Activated CD8-positive, alpha-beta T cell treated with anti-CD3 and anti-CD28 coated beads for 36 hours (primary cell): Measurements from ENCODE around the gene OCA2. TPM values are rescaled to one million over a fixed set of nuclear protein-coding genes. Genes with fewer than 3 reads are reported as not detected.

Experiments
- ATAC-seq: fragments of 200-7000 bp; cut with Tn5 transposase; one replicate; pipeline ENCODE4 v1.10.0; 2021; ENCODE audit warnings: mild to moderate bottlenecking, moderate library complexity
- CTCF ChIA-PET: fragments of 350-600 bp; sonication (Branson Sonifier 250); formaldehyde crosslinking; loops from one replicate; lab custom pipeline; 2021; ENCODE audit warnings: antibody characterized with exemption; lab: Charles Lee
- POLR2A ChIA-PET: fragments of 350-600 bp; sonication (Branson Sonifier 250); formaldehyde crosslinking; loops from one replicate; lab custom pipeline; 2021; ENCODE audit warnings: antibody characterized with exemption; lab: Charles Lee
- DNase-seq: peaks from one replicate; pipeline ENCODE4 v3.0.0-alpha.2; 2020
- H3K27ac Mint-ChIP-seq: one replicate; pipeline ENCODE4 v1.8.0; 2021; ENCODE audit warnings: mild to moderate bottlenecking, mixed read lengths
- H3K27me3 Mint-ChIP-seq: one replicate; pipeline ENCODE4 v1.8.0; 2021; ENCODE audit warnings: mixed read lengths
- H3K36me3 Mint-ChIP-seq: one replicate; pipeline ENCODE4 v1.8.0; 2021; ENCODE audit warnings: low read depth, mixed read lengths
- H3K4me1 Mint-ChIP-seq: one replicate; pipeline ENCODE4 v1.8.0; 2021; ENCODE audit warnings: low read depth, mixed read lengths
- H3K4me3 Mint-ChIP-seq: one replicate; pipeline ENCODE4 v1.8.0; 2021; ENCODE audit warnings: mild to moderate bottlenecking, moderate library complexity, mixed read lengths
- H3K9me3 Mint-ChIP-seq: one replicate; pipeline ENCODE4 v1.8.0; 2021; ENCODE audit warnings: mixed read lengths
- intact Hi-C: fragments of 100-400 bp; cut with micrococcal nuclease; formaldehyde crosslinking; loops from one replicate; pipeline ENCODE4 v1.10.0; 2022
- total RNA-seq, 2 experiments: library from RNA; stranded (reverse); gene quantifications; one replicate each; pipeline ENCODE4 v1.2.3, GENCODE V29; 2021
- TF ChIP-seq, protein P1 (sequence below): fragments of 200-600 bp; IDR thresholded peaks from one replicate; pipeline ENCODE4 v1.8.0; 2022; ENCODE audit warnings: antibody characterized with exemption, mild to moderate bottlenecking

OCA2 gene
- total RNA-seq, 2 experiments from 2014 or later: not detected

DNA sequence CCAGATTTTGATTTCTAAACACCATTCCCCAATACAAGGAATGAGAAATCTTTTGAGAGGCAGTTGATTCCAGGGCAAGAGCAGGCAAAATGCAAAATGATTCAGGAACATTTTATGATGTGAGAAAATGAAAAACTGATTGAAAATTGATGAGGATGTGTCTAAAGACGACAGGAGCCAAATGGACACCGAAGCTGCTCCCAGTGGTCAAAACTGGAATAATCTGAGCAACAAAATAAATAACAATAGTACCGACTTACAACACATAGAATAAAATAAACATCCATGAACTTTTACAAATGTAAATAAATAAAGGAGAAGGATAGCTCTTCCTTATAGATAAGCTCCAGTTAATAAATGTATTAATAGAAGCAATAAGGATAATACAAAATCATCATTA lies 186.8 kb downstream of the OCA2 start:
- H3K27ac Mint-ChIP-seq: no peak overlapping the region
- no peaks in the 10 kb centered on the region for H3K9me3 Mint-ChIP-seq
- ChIA-PET CTCF (no interaction called here), POLR2A (no interaction called here)
- TF ChIP-seq, protein P1, sequence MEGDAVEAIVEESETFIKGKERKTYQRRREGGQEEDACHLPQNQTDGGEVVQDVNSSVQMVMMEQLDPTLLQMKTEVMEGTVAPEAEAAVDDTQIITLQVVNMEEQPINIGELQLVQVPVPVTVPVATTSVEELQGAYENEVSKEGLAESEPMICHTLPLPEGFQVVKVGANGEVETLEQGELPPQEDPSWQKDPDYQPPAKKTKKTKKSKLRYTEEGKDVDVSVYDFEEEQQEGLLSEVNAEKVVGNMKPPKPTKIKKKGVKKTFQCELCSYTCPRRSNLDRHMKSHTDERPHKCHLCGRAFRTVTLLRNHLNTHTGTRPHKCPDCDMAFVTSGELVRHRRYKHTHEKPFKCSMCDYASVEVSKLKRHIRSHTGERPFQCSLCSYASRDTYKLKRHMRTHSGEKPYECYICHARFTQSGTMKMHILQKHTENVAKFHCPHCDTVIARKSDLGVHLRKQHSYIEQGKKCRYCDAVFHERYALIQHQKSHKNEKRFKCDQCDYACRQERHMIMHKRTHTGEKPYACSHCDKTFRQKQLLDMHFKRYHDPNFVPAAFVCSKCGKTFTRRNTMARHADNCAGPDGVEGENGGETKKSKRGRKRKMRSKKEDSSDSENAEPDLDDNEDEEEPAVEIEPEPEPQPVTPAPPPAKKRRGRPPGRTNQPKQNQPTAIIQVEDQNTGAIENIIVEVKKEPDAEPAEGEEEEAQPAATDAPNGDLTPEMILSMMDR: no peak
- intact Hi-C loops: no loop called here
- DNase-seq: no peak
- H3K4me1 Mint-ChIP-seq: no peaks in the 10 kb centered on the region
- H3K27me3 Mint-ChIP-seq: no peaks in the 10 kb centered on the region
- H3K4me3 Mint-ChIP-seq: no peak overlapping the region
- H3K36me3 Mint-ChIP-seq: no peaks in the 10 kb centered on the region
- no peak for ATAC-seq

DNA sequence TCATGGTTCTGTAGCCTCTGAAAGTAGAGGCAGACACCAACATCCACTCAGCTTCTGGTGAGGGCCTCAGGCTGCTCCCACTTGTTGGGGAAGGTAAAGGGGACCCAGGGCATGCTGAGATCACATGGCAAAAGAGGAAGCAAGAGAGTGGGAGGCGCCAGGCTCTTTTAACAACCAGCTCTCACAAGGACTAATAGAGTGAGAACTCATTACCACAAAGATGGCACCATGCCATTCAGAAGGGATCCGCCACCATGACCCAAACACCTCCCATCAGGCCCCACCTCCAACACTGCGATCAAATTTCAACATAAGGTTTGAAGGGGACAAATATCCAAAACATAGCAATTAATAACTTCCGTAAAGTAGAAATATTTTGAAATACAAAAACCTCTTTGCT lies 192.3 kb downstream of the OCA2 start:
- DNase-seq: no peak
- POLR2A ChIA-PET: no interaction called here
- no peaks in the 10 kb centered on the region for H3K4me1 Mint-ChIP-seq
- no peaks in the 10 kb centered on the region for H3K36me3 Mint-ChIP-seq
- CTCF ChIA-PET: no interaction called here
- TF ChIP-seq, protein P1: no peak
- no peak for ATAC-seq
- H3K4me3 Mint-ChIP-seq: no peak overlapping the region
- no peaks in the 10 kb centered on the region for H3K9me3 Mint-ChIP-seq
- no peak overlapping the region for H3K27ac Mint-ChIP-seq
- intact Hi-C loops: no loop called here
- H3K27me3 Mint-ChIP-seq: no peaks in the 10 kb centered on the region

DNA sequence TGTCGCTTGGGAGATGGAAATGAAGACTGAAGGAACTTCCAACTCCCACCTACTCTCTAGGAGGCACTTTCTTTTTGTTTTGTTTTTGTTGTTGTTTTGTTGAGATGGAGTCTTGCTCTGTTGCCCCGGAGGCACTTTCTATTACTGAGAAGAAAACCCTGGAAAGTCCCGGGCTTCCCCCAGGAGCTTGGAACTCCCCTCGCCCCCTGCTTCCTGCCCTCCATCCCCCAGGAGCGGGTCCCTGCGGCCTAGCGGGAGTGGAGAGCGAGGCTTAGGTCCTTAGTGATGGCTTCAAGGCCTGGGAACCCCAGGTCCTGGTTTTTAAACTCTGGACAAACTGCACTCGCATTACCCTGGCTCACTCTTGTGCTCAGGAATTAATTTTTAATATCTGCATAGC lies 195.7 kb downstream of the OCA2 start:
- Mint-ChIP-seq H3K36me3 (no peaks in the 10 kb centered on the region), H3K27ac (no peak overlapping the region), H3K4me1 (no peaks in the 10 kb centered on the region), H3K4me3 (no peak overlapping the region), H3K27me3 (no peaks in the 10 kb centered on the region), H3K9me3 (no peaks in the 10 kb centered on the region)
- ChIA-PET CTCF (no interaction called here), POLR2A (no interaction called here)
- ATAC-seq: no peak
- TF ChIP-seq, protein P1: no peak
- intact Hi-C loops: no loop called here
- DNase-seq: no peak

DNA sequence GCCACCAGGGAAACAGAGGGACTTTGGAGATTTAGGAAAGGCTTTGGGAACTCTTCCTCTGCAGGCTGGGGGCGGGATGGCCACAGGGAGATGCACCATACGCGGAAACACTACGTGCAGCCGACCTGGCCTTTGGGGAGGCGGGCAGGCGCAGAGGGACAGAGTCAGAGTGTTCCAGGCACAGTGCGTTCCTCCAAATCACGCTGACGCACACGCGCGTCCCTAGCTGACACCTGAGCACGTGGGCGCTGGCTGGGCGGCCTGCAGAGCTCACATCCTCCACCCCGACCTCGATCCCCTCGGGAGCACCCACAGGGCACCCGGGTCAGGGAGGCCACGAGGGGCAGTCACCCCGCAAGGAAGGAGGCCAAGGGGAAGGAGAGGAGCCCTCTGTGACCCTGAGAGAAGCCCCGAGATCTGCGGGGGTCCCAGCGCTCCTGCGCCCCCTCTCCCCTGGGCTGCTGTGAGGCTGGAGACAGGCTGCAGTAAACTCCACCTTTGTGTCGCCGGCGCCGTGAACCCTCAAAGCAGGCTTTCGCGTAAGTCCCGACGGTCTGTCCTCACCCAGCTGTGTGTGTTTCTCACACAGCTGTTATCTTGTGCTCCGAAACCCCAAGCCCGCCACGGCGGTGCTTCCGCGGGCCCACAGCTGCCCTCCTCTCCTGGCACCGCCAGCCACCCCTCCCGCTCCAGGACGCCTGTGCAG lies 196.3 kb downstream of the OCA2 start:
- H3K27me3 Mint-ChIP-seq: no peaks in the 10 kb centered on the region
- ChIA-PET CTCF (no interaction called here), POLR2A (no interaction called here)
- TF ChIP-seq, protein P1: no peak
- no peak overlapping the region for H3K27ac Mint-ChIP-seq
- ATAC-seq (no peak), DNase-seq (no peak)
- no peak overlapping the region for H3K4me3 Mint-ChIP-seq
- no peaks in the 10 kb centered on the region for H3K36me3 Mint-ChIP-seq
- H3K4me1 Mint-ChIP-seq: no peaks in the 10 kb centered on the region
- intact Hi-C loops: no loop called here
- H3K9me3 Mint-ChIP-seq: no peaks in the 10 kb centered on the region

DNA sequence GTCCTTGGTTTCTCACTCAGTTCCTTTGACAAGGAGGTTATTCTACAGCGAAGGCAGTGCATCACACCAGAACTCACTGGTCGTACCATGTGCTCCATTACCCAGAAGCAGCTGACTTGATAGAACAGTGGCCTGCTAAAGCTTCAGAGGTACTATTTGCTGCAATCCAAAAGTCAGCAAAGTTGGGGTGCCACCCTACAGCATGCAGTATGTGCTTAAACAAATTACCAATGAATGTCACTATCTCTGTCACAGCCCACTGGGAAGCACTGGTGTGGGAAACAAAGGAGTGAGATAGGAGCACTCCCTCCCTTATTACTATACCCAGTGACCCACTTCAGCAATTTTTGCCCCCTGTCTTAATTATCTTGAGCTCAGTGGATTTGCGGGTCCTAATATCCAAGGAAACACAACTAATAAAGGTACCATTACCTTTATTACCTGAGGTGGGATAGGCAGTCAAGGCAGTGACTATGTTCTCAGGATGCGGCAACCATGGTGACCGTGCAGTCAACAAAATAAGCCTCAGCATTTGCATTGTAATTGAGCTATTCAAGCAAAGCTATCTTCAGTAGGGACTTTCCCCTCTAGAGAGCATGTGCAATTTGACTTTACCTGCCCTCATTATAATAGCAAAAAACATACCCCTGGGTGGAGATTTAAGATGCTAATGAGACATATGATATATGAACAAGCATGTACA lies 199.4 kb downstream of the OCA2 start:
- Mint-ChIP-seq H3K36me3 (no peaks in the 10 kb centered on the region), H3K4me3 (no peak overlapping the region), H3K4me1 (no peaks in the 10 kb centered on the region), H3K27me3 (no peaks in the 10 kb centered on the region), H3K27ac (no peak overlapping the region), H3K9me3 (peaks cover under 1% of the 10 kb centered on the region)
- DNase-seq (no peak), ATAC-seq (no peak)
- intact Hi-C loops: no loop called here
- ChIA-PET POLR2A (no interaction called here), CTCF (no interaction called here)
- TF ChIP-seq, protein P1: no peak
